ENCODE data around the gene COG4. TPM values are rescaled to one million over a fixed set of nuclear protein-coding genes. Genes with fewer than 3 reads are reported as not detected.

The COG4 gene
- total and polyA plus RNA-seq, 2 experiments from 2014 or later, result 60.6 to 66.4 TPM

DNA sequence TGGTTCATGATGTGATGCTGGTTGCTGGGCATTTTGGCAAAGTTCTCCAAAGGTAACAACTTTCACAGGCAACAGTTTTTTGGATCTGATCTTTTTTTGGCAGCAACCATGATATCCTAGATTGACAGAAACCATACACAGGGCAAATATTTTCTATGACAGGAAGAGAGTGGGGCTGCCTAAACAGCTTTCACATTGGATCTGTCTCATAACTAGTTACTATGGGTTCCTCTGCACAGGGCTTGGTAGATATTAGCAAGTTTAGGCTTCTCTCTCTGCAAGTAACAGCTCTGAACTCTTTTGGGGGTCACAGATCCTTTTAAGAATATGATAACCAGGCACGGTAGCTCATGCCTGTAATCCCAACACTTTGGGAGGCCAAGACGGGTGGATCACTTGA is 28.6 kb downstream of the COG4 start:
- no peak overlapping the region for H3K9ac ChIP-seq
- TF ChIP-seq EZH2 (IDR thresholded peaks at IDR 0.05; ENCODE audit: insufficient read depth, poor library complexity, severe bottlenecking) (no peak), EZH2phosphoT487 (IDR thresholded peaks at IDR 0.05; ENCODE audit: insufficient read depth, low read depth) (no peak)
- H3K27me3 ChIP-seq (replicated peaks; ENCODE audit: insufficient read depth), result no peaks in the 10 kb centered on the region
- in situ Hi-C loops (cut with MboI), result no loop called here
- no peaks in the 10 kb centered on the region for H3F3A ChIP-seq (ENCODE audit: insufficient read depth)
- H3K4me1 ChIP-seq (ENCODE audit: insufficient read depth), result no peaks in the 10 kb centered on the region
- H3K4me3 ChIP-seq, result no peak overlapping the region
- no peak overlapping the region for H3K27ac ChIP-seq
- no peaks in the 10 kb centered on the region for H3K79me2 ChIP-seq (ENCODE audit: insufficient read depth)
- WGBS, 2 experiments (ENCODE audit: low coverage in 1 of 2, low lambda C conversion rate in 2 of 2, missing lambda C conversion rate in 2 of 2), result 85 to 94% methylated on average over 2 of the region's 2 CpGs
- no peak for DNase-seq
- H3K36me3 ChIP-seq (ENCODE audit: low read depth), result peaks cover 6% of the 10 kb centered on the region; the same call in 1 of the 2 replicates
- no peaks in the 10 kb centered on the region for H3K9me3 ChIP-seq (ENCODE audit: low read depth)
- no peak overlapping the region for H3K4me2 ChIP-seq (ENCODE audit: unreplicated experiment)
- H2AFZ ChIP-seq, result no peak overlapping the region
- H3K9me2 ChIP-seq (ENCODE audit: insufficient read depth), result no peaks in the 10 kb centered on the region
- no peaks in the 10 kb centered on the region for H4K20me1 ChIP-seq (ENCODE audit: insufficient read depth)

GRCh38 chr16:70494202-70494770 is 29.1 kb downstream of the COG4 start:
- Histone ChIP-seq H2AFZ (no peak overlapping the region), H4K20me1 (ENCODE audit: insufficient read depth) (no peaks in the 10 kb centered on the region), H3K9ac (no peak overlapping the region), H3K9me3 (ENCODE audit: low read depth) (no peaks in the 10 kb centered on the region), H3K4me1 (ENCODE audit: insufficient read depth) (no peaks in the 10 kb centered on the region), H3K27me3 (replicated peaks; ENCODE audit: insufficient read depth) (no peaks in the 10 kb centered on the region), H3K9me2 (ENCODE audit: insufficient read depth) (no peaks in the 10 kb centered on the region), H3K4me3 (no peak overlapping the region), H3K36me3 (ENCODE audit: low read depth) (peaks cover 6% of the 10 kb centered on the region; the same call in 1 of the 2 replicates), H3K79me2 (ENCODE audit: insufficient read depth) (no peaks in the 10 kb centered on the region), H3K27ac (no peak overlapping the region), H3F3A (ENCODE audit: insufficient read depth) (no peaks in the 10 kb centered on the region), H3K4me2 (ENCODE audit: unreplicated experiment) (no peak overlapping the region)
- WGBS, 2 experiments (ENCODE audit: low coverage in 1 of 2, low lambda C conversion rate in 2 of 2, missing lambda C conversion rate in 2 of 2), result 69 to 74% methylated on average over 5 of the region's 5 CpGs
- in situ Hi-C loops (cut with MboI), result no loop called here
- TF ChIP-seq EZH2 (IDR thresholded peaks at IDR 0.05; ENCODE audit: insufficient read depth, poor library complexity, severe bottlenecking) (no peak), EZH2phosphoT487 (IDR thresholded peaks at IDR 0.05; ENCODE audit: insufficient read depth, low read depth) (no peak)
- DNase-seq, result no peak

DNA sequence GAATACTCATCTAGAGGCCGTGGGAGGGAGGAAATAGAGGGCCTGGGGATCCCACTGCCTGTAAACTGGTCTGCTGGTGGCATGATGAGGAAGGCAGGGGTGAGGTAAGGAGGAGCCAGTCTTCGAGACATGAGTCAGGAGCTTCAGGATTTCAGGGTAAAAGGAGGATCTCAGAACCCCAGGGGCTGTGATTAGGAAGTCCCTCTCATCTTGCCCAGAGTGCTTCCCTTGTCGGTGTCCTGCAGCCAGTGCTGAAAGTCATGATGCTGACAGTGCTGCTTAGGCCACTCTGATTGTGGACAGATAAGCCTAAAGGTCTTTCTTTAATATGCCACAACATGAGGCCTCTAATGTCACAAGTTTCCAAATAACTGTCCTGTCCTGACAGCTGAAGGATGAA is 29.6 kb downstream of the COG4 start:
- TF ChIP-seq EZH2phosphoT487 (IDR thresholded peaks at IDR 0.05; ENCODE audit: insufficient read depth, low read depth) (no peak), EZH2 (IDR thresholded peaks at IDR 0.05; ENCODE audit: insufficient read depth, poor library complexity, severe bottlenecking) (no peak)
- Histone ChIP-seq H2AFZ (no peak overlapping the region), H3K4me2 (ENCODE audit: unreplicated experiment) (no peak overlapping the region), H3K9me3 (ENCODE audit: low read depth) (no peaks in the 10 kb centered on the region), H3K4me1 (ENCODE audit: insufficient read depth) (no peaks in the 10 kb centered on the region), H4K20me1 (ENCODE audit: insufficient read depth) (no peaks in the 10 kb centered on the region), H3K36me3 (ENCODE audit: low read depth) (peaks cover 6% of the 10 kb centered on the region; the same call in 1 of the 2 replicates), H3K4me3 (no peak overlapping the region), H3K27me3 (replicated peaks; ENCODE audit: insufficient read depth) (no peaks in the 10 kb centered on the region), H3K9me2 (ENCODE audit: insufficient read depth) (no peaks in the 10 kb centered on the region), H3K79me2 (ENCODE audit: insufficient read depth) (no peaks in the 10 kb centered on the region), H3F3A (ENCODE audit: insufficient read depth) (no peaks in the 10 kb centered on the region), H3K27ac (no peak overlapping the region), H3K9ac (no peak overlapping the region)
- DNase-seq, result peak; percentile 16
- in situ Hi-C loops (cut with MboI), result no loop called here
- WGBS, 2 experiments (ENCODE audit: low coverage in 1 of 2, low lambda C conversion rate in 2 of 2, missing lambda C conversion rate in 2 of 2), result 97 to 100% methylated on average over 3 of the region's 3 CpGs

DNA sequence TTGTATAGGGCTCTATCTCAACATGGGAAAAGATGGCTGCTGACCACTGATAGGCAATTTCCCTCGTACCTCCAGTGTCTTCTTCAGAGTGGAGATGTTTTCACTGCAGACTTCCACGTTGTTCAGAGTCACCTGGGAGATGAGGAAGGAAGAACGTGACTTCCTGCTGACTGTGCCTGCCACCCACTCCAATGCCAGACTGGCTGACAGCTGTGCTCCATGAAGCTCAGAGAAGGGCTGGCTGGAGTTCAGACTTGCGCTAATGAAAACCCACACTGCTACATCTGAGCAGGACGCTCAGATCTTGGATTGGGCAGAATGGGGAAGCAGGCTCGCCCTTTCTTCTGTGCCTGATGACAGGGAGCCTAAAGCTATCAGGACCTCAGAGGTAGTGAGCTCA is 33.1 kb downstream of the COG4 start:
- TF ChIP-seq EZH2phosphoT487 (IDR thresholded peaks at IDR 0.05; ENCODE audit: insufficient read depth, low read depth) (no peak), EZH2 (IDR thresholded peaks at IDR 0.05; ENCODE audit: insufficient read depth, poor library complexity, severe bottlenecking) (no peak)

More for the DNA sequence above, 33.1 kb downstream of the COG4 start:
- no peak overlapping the region for H3K4me3 ChIP-seq
- H3K4me2 ChIP-seq (ENCODE audit: unreplicated experiment), result no peak overlapping the region
- H3K9me2 ChIP-seq (ENCODE audit: insufficient read depth), result no peaks in the 10 kb centered on the region
- no peak overlapping the region for H3K9ac ChIP-seq
- H3K27me3 ChIP-seq (replicated peaks; ENCODE audit: insufficient read depth), result no peaks in the 10 kb centered on the region
- H3K36me3 ChIP-seq (ENCODE audit: low read depth), result no peaks in the 10 kb centered on the region; the same call in 1 of the 2 replicates
- H2AFZ ChIP-seq, result no peak overlapping the region
- WGBS, 2 experiments (ENCODE audit: low coverage in 1 of 2, low lambda C conversion rate in 2 of 2, missing lambda C conversion rate in 2 of 2), result 77 to 83% methylated on average over 6 of the region's 6 CpGs
- no peaks in the 10 kb centered on the region for H4K20me1 ChIP-seq (ENCODE audit: insufficient read depth)
- no peak overlapping the region for H3K27ac ChIP-seq
- DNase-seq, result no peak
- no peaks in the 10 kb centered on the region for H3F3A ChIP-seq (ENCODE audit: insufficient read depth)
- H3K4me1 ChIP-seq (ENCODE audit: insufficient read depth), result no peaks in the 10 kb centered on the region
- no peaks in the 10 kb centered on the region for H3K9me3 ChIP-seq (ENCODE audit: low read depth)
- in situ Hi-C loops (cut with MboI), result no loop called here
- H3K79me2 ChIP-seq (ENCODE audit: insufficient read depth), result no peaks in the 10 kb centered on the region

Data from GM23248 (cell line).